PC-3 (cell line): ENCODE data around the gene RBM15B.

Experiments
- CTCF ChIP-seq: fragments of 300-600 bp; sonication (generic); conservative IDR thresholded peaks from 2 replicates; pipeline ENCODE4 v1.5.1; 2017; ENCODE audit warnings: antibody characterized with exemption, low read depth, mild to moderate bottlenecking, low read length
- EZH2phosphoT487 ChIP-seq: fragments of 300-600 bp; sonication (generic); IDR thresholded peaks from 2 replicates; pipeline ENCODE4 v1.6.1; 2018; ENCODE audit warnings: mild to moderate bottlenecking, antibody characterized with exemption, low read length, borderline replicate concordance

GRCh38 chr3:51434746-51435327 is 43.8 kb downstream of the RBM15B start:
- TF ChIP-seq EZH2phosphoT487 (no peak), CTCF (peak; percentile 91)
